Upper lobe of right lung (tissue), 1 donor: ENCODE results near the gene COPZ1. TPM values are rescaled to one million over a fixed set of nuclear protein-coding genes. Genes with fewer than 3 reads are reported as not detected.

ENCODE experiments used
- ATAC-seq: fragments of 200-7000 bp; cut with Tn5 transposase; one replicate; pipeline ENCODE4 v1.9.1; 2020; ENCODE audit warnings: mild to moderate bottlenecking, moderate library complexity
- DNase-seq: peaks from one replicate; pipeline ENCODE4 v3.0.0-alpha.2; 2020
- H3K27ac ChIP-seq: fragments of 200-600 bp; one replicate; pipeline ENCODE4 v1.8.0; 2022
- H3K27me3 ChIP-seq: fragments of 200-600 bp; one replicate; pipeline ENCODE4 v1.8.0; 2022; ENCODE audit warnings: mild to moderate bottlenecking
- H3K36me3 ChIP-seq: fragments of 200-600 bp; one replicate; pipeline ENCODE4 v1.8.0; 2022
- H3K4me1 ChIP-seq: fragments of 200-600 bp; one replicate; pipeline ENCODE4 v1.8.0; 2022
- H3K4me3 ChIP-seq: fragments of 200-600 bp; one replicate; pipeline ENCODE4 v1.8.0; 2022; ENCODE audit warnings: mild to moderate bottlenecking
- H3K9me3 ChIP-seq: fragments of 200-600 bp; one replicate; pipeline ENCODE4 v1.8.0; 2022
- CTCF ChIP-seq: fragments of 200-600 bp; IDR thresholded peaks from one replicate; pipeline ENCODE4 v1.8.0; 2022; ENCODE audit warnings: antibody characterized with exemption
- intact Hi-C: fragments of 100-400 bp; cut with DNase I; formaldehyde crosslinking; loops from one replicate; pipeline ENCODE4 v1.11.0; 2022
- total RNA-seq: library from RNA; stranded (reverse); fragmentation: NEBNext Ultra II Directional; extraction: Animal tissue kit (Norgen Biotek cat#: 25700); gene quantifications from one replicate; pipeline ENCODE4 v1.2.1, GENCODE V29; 2021
- donor health status: DM: no; HTN: yes; CAD: no; lungs with severe emphysema.

The COPZ1 gene
- total RNA-seq, 1 donor from 2014 or later: 125 TPM

- no peak for ATAC-seq
- DNase-seq: no peak
- Histone ChIP-seq H3K4me1 (peaks cover 42% of the 10 kb centered on the region), H3K27ac (no peak overlapping the region), H3K36me3 (peaks cover 13% of the 10 kb centered on the region), H3K9me3 (no peaks in the 10 kb centered on the region), H3K4me3 (no peak overlapping the region), H3K27me3 (no peaks in the 10 kb centered on the region)
- TF ChIP-seq CTCF: no peak
- intact Hi-C loops: no loop called here
Observed at GRCh38 chr12:54355104-54355815, 30.3 kb downstream of the COPZ1 start.

GRCh38 chr12:54356228-54356627, 31.3 kb downstream of the COPZ1 start:
- ATAC-seq (no peak), DNase-seq (no peak)
- H3K4me3 ChIP-seq: no peak overlapping the region
- no peak for TF ChIP-seq CTCF
- H3K27ac ChIP-seq: no peak overlapping the region
- H3K27me3 ChIP-seq: no peaks in the 10 kb centered on the region
- peaks cover 40% of the 10 kb centered on the region for H3K4me1 ChIP-seq
- H3K36me3 ChIP-seq: peaks cover 4% of the 10 kb centered on the region
- no peaks in the 10 kb centered on the region for H3K9me3 ChIP-seq
- intact Hi-C loops: no loop called here

- Histone ChIP-seq H3K27ac (no peak overlapping the region), H3K4me3 (no peak overlapping the region), H3K27me3 (no peaks in the 10 kb centered on the region), H3K36me3 (no peaks in the 10 kb centered on the region), H3K9me3 (no peaks in the 10 kb centered on the region), H3K4me1 (peaks cover 37% of the 10 kb centered on the region)
- intact Hi-C loops: no loop called here
- DNase-seq (no peak), ATAC-seq (no peak)
- TF ChIP-seq CTCF: no peak
Observed at GRCh38 chr12:54356951-54357356, 32.0 kb downstream of the COPZ1 start.

- ATAC-seq: no peak
- H3K27me3 ChIP-seq: no peaks in the 10 kb centered on the region
- no peak for TF ChIP-seq CTCF
- H3K9me3 ChIP-seq: no peaks in the 10 kb centered on the region
- H3K27ac ChIP-seq: peak overlapping the region; percentile 89
- peaks cover 30% of the 10 kb centered on the region for H3K4me1 ChIP-seq
- no peak for DNase-seq
- H3K36me3 ChIP-seq: no peaks in the 10 kb centered on the region
- no peak overlapping the region for H3K4me3 ChIP-seq
- intact Hi-C loops: no loop called here
Observed at GRCh38 chr12:54357506-54358190, 32.7 kb downstream of the COPZ1 start.

GRCh38 chr12:54358191-54358944, 33.4 kb downstream of the COPZ1 start:
- H3K36me3 ChIP-seq: no peaks in the 10 kb centered on the region
- DNase-seq (no peak), ATAC-seq (no peak)
- TF ChIP-seq CTCF: no peak
- intact Hi-C loops: no loop called here
- peak overlapping the region; percentile 71 for H3K4me3 ChIP-seq
- no peaks in the 10 kb centered on the region for H3K27me3 ChIP-seq
- H3K27ac ChIP-seq: peak overlapping the region; percentile 89
- peaks cover 23% of the 10 kb centered on the region for H3K4me1 ChIP-seq
- no peaks in the 10 kb centered on the region for H3K9me3 ChIP-seq
